ENCODE results near the gene RAF1.
"Not testable (repeated sequence)": the region's sequence is repeated elsewhere in the genome, so short reads cannot be mapped to it uniquely, and the experiment has no call there.

Gene RAF1

GRCh38 chr3:12558706-12559105 lies 105.2 kb downstream of the RAF1 start:
- DNase-seq (ENCODE audit: low spot score) = no peak

GRCh38 chr3:12557473-12558100 lies 106.3 kb downstream of the RAF1 start:
- DNase-seq (ENCODE audit: low spot score) = no peak

- DNase-seq (ENCODE audit: low spot score) = peak; percentile 85
These were observed 107.0 kb downstream of the RAF1 start, which contains the start of gene MKRN2 for GRCh38 chr3:12556690-12557472. TSS of gene MKRN2 (plus strand) at chr3:12557087. CDS start at chr3:12557151, 64 bp downstream.

- DNase-seq (ENCODE audit: low spot score) = no peak
These were observed 107.6 kb downstream of the RAF1 start for GRCh38 chr3:12556314-12556689.

DNA sequence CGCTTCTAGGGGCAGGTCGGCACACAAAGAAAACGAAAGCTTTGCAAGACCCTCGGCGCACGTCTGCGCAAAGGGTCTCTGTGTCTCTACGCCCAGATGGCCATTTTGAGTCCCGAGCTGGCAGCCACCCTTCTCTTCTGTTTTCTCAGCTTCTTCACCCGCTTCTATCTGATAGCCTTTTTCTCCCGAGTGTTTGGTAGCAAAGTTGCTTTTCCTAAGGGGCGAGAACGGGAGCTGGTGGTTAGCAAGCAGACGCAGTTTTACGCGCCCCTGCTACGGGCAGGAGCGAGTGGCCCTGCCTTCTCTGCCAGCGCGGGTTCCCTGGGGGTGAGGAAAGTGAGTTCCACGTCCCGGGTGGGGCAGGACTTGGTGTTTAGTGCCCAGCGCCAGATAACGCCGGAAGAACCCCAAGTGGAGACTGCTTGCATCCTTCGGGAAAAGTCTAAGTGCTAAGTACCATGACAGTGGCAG lies 110.0 kb downstream of the RAF1 start:
- DNase-seq (ENCODE audit: low spot score) = no peak

DNA sequence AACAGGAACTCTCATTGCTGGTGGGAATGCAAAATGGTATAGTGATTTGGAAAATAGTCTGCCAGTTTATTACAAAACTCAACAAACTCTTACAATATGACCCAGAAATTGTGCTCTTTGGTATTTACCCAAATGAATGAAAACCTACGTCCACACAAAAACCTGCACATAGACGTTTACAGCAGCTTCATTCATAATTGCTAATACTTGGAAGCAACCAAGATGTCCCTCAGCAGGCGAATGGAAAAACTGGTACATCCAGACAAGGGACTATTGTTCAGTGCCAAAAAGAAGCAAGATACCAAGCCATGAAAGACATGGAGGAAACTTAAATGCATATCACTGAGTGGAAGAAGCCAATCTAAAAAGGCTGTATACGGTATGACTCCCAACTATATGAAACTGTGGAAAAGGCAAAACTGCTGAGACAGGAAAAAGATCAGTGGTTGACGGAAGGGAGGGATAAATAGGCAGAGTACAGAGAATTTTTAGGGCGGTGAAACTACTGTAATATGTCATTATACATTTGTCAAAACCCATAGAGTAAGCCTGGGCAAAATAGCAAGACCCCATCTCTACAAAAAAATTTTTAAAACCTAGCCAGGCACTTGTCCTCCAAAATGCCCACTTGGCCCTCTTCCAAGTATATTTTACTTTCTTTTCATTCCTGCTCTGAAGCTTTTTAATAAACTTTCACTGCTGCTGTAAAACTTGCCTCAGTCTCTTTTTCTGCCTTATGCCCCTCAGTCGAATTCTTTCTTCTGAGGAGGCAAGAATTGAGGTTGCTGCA lies 113.8 kb downstream of the RAF1 start:
- no peak for DNase-seq (ENCODE audit: low spot score)

DNA sequence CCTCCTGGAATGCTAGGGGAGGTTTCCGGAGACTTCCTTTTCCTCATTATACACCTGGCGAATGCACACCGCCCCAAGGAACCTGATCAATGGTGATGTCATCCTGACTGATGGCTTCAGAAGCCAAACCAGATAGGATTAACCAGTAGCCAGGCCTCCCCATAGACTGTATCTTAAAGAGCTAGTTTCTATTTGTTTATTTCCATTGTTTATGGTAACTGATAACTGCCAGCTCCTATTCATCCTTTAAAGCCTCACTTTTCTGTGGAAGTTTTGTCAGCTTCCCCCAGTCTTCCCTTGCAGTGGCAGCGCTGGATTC lies 118.5 kb downstream of the RAF1 start, which contains the start of gene MKRN2OS:
MKRN2OS (minus strand) TSS at position 27 of the 319 bp plus-strand sequence. CDS start 35 bp downstream, outside the sequence.
- DNase-seq (ENCODE audit: low spot score) = no peak

DNA sequence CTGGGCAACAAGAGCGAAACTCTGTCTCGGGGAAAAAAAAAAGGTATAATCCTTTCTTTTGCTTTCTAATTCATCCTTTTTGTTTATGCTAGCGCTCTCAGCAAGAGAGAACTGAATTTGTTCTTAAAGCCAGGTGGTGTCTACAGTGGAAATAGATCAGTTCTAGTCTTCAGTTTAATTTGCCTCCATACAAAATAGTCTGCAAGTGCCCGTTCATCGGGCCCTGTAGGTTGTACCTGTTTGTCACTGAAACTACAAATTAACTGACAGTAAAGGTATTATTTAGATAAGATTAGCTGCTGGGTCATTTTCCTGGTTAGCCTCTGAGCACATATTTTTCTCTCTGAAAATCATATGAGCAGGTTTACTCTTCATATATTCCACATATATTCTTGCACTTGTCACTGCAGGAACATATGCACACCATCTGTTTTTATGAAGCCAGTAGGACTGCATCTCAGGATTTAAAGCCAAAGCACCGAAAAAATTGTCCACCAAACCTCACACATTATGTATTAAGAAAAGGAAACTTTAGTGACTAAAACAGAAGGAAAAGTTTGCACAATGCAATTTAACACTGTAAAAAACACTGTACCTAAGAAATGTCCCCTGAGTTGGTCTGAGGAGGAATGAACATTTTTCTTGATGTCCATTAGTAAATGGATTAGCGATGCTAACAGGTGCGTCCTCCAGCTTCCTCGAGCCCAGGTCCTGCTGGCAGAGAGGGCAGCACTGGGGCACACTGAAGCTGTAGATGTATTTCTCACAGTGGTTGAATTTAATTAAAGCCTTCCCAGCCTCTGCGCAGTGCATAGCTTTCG lies 119.1 kb downstream of the RAF1 start:
- no peak for DNase-seq (ENCODE audit: low spot score)

DNA sequence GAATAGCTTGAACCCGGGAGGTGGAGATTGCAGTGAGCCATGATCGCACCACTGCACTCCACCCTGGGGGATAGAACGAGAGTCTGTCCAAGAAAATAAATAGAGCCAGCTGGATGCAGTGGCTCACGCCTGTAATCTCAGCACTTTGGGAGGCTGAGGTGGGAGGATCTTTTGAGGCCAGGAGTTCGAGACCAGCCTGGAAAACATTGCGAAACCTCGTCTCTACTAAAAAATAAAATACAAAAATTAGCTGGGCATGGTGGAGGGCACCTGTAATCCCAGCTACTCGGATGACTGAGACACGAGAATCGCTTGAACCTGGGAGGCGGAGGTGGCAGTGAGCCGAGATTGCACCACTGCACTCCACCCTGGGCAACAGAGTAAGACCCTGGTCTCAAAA lies 120.4 kb downstream of the RAF1 start:
- not testable (repeated sequence) for DNase-seq (ENCODE audit: low spot score)

- DNase-seq (ENCODE audit: low spot score) = no peak
These were observed 122.3 kb downstream of the RAF1 start for GRCh38 chr3:12541625-12542024.

DNA sequence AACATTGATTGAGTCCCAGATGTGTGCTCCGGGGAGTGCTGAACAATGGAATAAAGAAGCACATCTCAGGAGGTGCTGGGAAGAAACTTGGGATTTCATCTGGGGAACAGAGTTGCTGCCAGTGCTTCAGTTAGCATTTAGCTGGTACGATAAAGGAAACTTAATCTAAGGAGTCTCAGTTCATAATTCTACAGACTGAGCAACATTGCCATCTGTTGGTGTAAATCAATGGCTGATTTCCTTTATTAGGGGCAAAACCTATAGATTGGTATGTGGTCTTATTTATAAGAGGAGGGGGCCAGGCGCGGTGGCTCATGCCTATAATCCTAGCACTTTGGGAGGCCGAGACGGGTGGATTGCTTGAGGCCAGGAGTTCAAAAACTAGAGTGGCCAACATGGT lies 127.5 kb downstream of the RAF1 start:
- no peak for DNase-seq (ENCODE audit: low spot score)
